D721Med (cell line): ENCODE results near the gene NRXN3.

Experiments
- DNase-seq: peaks from one replicate; pipeline ENCODE4 v3.0.0; 2011; ENCODE audit warnings: low spot score; ENCODE audit not compliant: insufficient read length
- FAIRE-seq: peaks from 2 replicates; lab custom pipeline; 2011; peaks lifted over from hg19 to GRCh38; lab: Jason Lieb, UNC
- CTCF ChIP-seq: IDR thresholded peaks from 2 replicates; pipeline ENCODE4 v1.5.1; 2012; ENCODE audit warnings: mild to moderate bottlenecking, control low read depth; ENCODE audit not compliant: insufficient read depth; ENCODE audit errors: missing control alignments

The NRXN3 gene

GRCh38 chr14:79352076-79352630 is 1182.0 kb downstream of the NRXN3 start:
- TF ChIP-seq CTCF, result no peak
- DNase-seq, result no peak
- FAIRE-seq, result no peak

- FAIRE-seq (no peak), DNase-seq (no peak)
- no peak for TF ChIP-seq CTCF
Measured at GRCh38 chr14:79354336-79354735, 1184.2 kb downstream of the NRXN3 start.

GRCh38 chr14:79356040-79356439 is 1185.9 kb downstream of the NRXN3 start:
- FAIRE-seq (no peak), DNase-seq (no peak)
- no peak for TF ChIP-seq CTCF

GRCh38 chr14:79357307-79357706 is 1187.1 kb downstream of the NRXN3 start:
- TF ChIP-seq CTCF, result no peak
- DNase-seq (no peak), FAIRE-seq (no peak)

GRCh38 chr14:79363291-79363690 is 1193.1 kb downstream of the NRXN3 start:
- TF ChIP-seq CTCF, result no peak
- DNase-seq (no peak), FAIRE-seq (no peak)

- DNase-seq, result no peak
- no peak for FAIRE-seq
- TF ChIP-seq CTCF, result no peak
Measured at GRCh38 chr14:79369359-79370332, 1199.5 kb downstream of the NRXN3 start.

GRCh38 chr14:79370969-79371368 is 1200.8 kb downstream of the NRXN3 start:
- TF ChIP-seq CTCF, result no peak
- FAIRE-seq, result no peak
- no peak for DNase-seq
